Activated CD4-positive, alpha-beta T cell treated with anti-CD3 and anti-CD28 coated beads, Interleukin-2, amount 50 U/mL, for 24 hours (primary cell): ENCODE data around the gene UBQLNL.

Experiments used
- DNase-seq, 2 donors: peaks; one replicate each; pipeline ENCODE4 v3.0.0-alpha.2; 2020; ENCODE audit warnings: low read depth in 1 of 2, low spot score in 1 of 2

The UBQLNL gene

DNA sequence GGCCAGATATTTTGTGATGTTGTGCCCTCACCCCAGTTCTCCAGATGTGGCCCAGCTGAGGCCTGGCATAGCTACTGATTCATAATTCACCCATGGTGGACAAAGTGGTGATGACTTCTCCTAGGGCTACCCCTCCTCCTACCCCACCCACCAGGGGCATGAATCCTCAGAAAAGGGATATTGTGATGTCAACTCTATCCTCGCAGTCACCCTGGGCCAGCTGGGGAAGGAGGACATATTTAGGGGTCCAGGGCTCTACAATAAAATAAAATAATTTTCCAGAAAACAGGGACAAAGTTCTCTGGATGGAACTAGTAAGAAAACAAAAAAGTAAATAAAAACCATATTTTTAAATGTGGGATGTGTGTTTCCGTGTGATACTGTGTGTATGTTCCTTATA, at the start of gene UBQLNL:
TSS of gene UBQLNL (minus strand) at position 101 of the 400 bp plus-strand sequence. CDS start 258 bp downstream, outside the sequence.
- DNase-seq: no peak

GRCh38 chr11:5564259-5565019, 47.9 kb upstream of the UBQLNL start:
- DNase-seq: no peak

DNA sequence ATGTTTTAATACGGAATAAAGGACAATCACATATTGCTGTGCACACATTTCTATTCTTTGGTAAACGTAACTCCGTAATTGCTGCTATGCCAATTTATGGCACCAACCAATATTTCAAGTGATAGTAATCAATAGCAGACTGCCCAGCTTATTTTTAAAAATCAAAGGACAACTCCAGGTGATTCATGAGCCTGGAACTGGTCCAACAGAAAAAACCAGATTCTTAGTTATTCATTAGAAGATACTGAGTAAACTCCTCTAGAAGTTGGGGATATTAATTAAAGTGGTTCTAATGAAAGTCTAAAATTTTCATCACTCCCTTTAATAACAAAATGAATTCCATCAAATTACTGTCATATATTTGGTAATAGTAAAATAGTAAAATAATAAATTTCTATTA, 41.3 kb upstream of the UBQLNL start:
- no peak for DNase-seq

DNA sequence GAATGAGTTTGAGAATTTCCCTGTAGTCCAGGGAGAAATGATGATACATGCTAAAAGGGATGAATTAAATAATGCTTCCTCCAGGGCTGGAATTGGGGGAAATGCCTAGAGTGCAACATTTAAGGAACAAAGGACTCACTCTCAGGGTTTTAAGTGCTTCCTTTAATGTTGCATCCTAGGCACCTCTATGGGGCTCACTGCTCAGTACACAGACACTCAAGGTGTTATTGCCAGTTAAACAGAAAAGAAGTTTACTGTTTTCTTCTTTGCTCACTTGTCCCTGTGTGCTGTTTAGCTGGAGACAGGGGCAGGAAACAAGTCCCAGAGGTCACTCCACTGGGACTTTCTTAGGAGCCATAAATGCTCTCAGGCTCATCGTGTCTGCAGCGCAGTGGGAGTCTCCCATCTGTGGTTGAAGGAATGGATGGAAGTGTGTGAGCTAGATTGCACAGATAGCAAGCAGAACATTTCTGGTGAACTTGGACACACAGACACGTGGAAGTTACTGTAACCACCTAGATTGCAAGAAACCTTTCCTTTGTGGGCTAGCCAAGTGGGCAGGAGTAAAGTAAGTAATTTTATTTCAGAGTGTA, 40.2 kb upstream of the UBQLNL start:
- DNase-seq: no peak

- DNase-seq: no peak
Observed at GRCh38 chr11:5553343-5553742, 36.8 kb upstream of the UBQLNL start.

DNA sequence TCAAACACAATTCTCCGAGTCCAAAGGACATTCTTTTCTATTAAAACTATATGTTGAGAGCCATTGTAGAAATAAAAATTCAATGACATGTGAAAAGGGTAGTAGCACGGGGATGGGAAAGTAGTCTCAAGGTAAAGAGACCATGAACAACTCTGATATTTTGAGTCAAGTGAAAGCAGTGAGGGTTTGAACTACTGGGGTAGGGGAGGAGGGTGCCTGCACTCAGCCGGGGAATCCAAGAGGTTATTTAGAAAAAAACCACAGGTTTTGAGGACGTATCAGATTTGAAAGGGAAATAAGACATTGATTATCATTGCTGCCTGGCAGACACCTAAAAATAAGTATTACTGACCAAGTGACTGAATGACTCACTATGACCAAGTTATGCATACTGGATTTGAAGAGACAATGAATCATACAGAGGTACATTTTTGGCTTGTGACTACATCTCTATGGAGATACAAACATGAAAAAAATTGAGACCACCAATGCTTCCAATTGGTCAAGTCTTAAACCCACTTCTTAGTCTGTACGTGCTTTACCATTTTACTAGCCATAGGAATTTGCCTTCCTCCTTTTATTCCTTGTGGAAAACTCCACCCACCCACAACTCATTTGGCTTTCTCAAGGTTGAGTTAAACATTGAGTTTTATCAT, 34.1 kb upstream of the UBQLNL start:
- DNase-seq: no peak

GRCh38 chr11:5548440-5548839, 31.9 kb upstream of the UBQLNL start, which contains the start of gene OR52H1:
Gene OR52H1 (minus strand): TSS chr11:5548540. CDS start chr11:5545505, 3,035 bp downstream.
- DNase-seq: no peak

- no peak for DNase-seq
Observed at GRCh38 chr11:5547982-5548381, 31.5 kb upstream of the UBQLNL start.

GRCh38 chr11:5546457-5546856, 30.0 kb upstream of the UBQLNL start:
- no peak for DNase-seq

DNA sequence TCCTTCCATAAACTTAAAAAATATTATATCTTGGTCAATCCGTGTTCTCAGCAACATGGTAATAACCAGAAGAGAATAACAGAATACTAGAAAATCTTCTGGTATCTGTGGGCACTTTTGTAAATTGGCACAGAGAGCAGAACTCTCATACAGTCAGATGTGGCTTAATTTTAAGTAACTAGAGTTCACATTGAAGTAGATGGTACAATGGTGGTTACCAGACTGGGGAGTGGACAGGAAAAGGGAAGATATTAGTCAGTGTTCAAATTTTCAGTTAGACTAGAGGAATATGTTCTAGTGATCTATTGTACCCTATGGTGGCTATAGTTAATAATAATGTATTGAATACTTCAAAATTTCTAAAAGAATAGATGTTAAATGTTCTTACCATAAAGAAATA, 24.9 kb upstream of the UBQLNL start:
- DNase-seq: no peak

DNA sequence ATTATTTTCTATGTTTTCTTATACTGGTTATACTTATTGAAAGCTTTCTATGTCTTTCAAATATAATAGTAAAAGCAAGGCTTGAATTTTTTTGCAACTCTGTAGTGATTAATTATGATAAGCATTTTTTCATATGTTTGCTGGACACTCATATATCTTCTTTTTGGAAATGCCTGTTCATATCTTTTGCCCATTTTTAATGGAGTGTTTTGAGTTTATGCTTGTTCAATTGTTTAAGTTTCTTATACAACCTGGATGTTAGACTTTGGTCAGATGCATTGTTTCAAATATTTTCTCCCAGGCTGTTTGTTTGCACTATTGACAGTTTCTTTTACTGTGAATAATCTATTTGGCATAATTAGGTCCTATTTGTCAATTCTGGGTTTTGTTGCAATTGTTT, 20.0 kb upstream of the UBQLNL start:
- DNase-seq: no peak

GRCh38 chr11:5534046-5534445, 17.5 kb upstream of the UBQLNL start:
- no peak for DNase-seq

GRCh38 chr11:5531053-5531831, 14.7 kb upstream of the UBQLNL start:
- DNase-seq: no peak

- DNase-seq: no peak
Observed at GRCh38 chr11:5528495-5528894, 12.0 kb upstream of the UBQLNL start.

- no peak for DNase-seq
Observed at GRCh38 chr11:5527716-5528115, 11.2 kb upstream of the UBQLNL start.

DNA sequence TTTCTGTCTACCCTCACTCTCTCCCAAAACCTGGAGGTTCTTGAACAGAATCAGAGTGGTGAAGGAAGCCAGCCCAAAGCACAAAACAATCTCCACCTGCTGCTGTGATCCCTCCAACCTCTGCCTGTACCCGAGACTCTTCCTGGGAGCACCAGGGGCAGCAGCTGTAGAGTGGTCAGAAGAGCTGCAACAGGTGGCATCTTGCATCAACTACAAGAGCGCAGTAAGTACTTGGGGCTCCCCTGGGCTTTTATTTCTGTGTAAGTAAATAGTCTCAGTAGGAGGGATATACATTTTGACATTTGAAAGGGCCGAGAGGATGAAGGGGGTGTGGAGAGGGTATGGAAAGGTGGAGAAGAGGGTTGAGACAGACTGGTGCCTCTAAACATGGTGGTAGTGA, 8.3 kb upstream of the UBQLNL start:
- no peak for DNase-seq

GRCh38 chr11:5522308-5522707, 5.8 kb upstream of the UBQLNL start:
- no peak for DNase-seq

- DNase-seq: no peak
Observed at GRCh38 chr11:5521540-5521939, 5.0 kb upstream of the UBQLNL start.

GRCh38 chr11:5514841-5515240, 1.7 kb downstream of the UBQLNL start:
- DNase-seq: no peak

DNA sequence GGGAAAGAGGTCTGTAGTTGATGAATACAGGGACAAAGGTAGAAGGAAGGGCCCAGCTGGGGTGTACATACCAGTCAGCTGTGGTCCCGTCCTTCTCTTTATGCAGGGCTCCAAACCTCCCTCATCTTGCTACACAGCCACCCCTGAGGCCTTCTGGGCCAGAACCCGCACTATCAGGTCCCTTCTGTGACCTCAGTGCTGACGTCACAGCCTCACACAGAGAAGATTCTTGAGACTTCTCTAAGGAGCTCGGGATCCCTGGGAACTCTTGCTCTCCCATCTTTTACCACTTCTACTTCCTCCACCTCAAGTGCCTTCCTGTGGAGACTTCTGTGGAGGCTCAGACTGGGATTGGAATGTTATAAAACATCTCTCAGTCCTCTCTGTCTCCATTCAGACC, 6.7 kb downstream of the UBQLNL start, which contains the start of gene UBQLN3:
TSS of gene UBQLN3 (minus strand) at position 155 of the 400 bp plus-strand sequence. CDS start 399 bp downstream, outside the sequence.
- no peak for DNase-seq

DNA sequence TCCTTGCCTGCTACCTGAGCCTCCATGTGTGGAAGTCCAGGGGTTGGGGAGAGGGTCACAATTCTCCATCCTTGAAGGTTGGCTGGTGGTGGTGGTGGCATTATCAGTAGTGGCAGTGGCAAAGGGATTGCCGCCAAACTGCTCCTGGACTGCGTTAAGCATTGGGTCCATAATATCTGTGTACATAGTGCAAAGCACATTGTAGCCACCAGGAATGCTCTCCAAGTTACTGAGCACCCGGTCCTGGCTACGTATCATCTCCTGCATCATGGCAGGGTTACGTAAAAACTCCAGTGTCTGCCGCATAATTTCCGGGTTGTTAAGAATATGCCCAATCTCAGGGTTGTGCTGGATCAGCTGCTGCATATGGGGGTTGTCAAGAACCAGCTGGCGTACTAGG, 7.9 kb downstream of the UBQLNL start:
- no peak for DNase-seq
